GM18498 (cell line): ENCODE data around the gene CDH7.

Experiments
- ATAC-seq: cut with Tn5 transposase; IDR thresholded peaks from one replicate; pipeline ENCODE4 v1.9.1; 2021; ENCODE audit warnings: mild to moderate bottlenecking, moderate library complexity; ENCODE audit not compliant: unreplicated experiment

Gene CDH7

GRCh38 chr18:65750389-65751154 is at the start of gene CDH7:
TSS of gene CDH7 (plus strand) at chr18:65751012. CDS start at chr18:65762843, 11,831 bp downstream.
- no peak for ATAC-seq

- ATAC-seq, result no peak
These were observed 46.8 kb upstream of the CDH7 start for GRCh38 chr18:65704046-65704445.

GRCh38 chr18:65706646-65707045 is 44.2 kb upstream of the CDH7 start:
- ATAC-seq, result no peak

- no peak for ATAC-seq
These were observed 39.3 kb upstream of the CDH7 start for GRCh38 chr18:65711493-65711892.

- ATAC-seq, result no peak
These were observed 29.2 kb upstream of the CDH7 start for GRCh38 chr18:65721619-65722018.

GRCh38 chr18:65725251-65726050 is 25.4 kb upstream of the CDH7 start:
- ATAC-seq, result no peak

GRCh38 chr18:65735155-65735554 is 15.7 kb upstream of the CDH7 start:
- ATAC-seq, result no peak

- ATAC-seq, result no peak
These were observed 13.3 kb upstream of the CDH7 start for GRCh38 chr18:65737471-65737955.

GRCh38 chr18:65746936-65747335 is 3.9 kb upstream of the CDH7 start:
- no peak for ATAC-seq

- ATAC-seq, result no peak
These were observed 2.5 kb upstream of the CDH7 start for GRCh38 chr18:65748321-65748720.

GRCh38 chr18:65749841-65750240 is 971 bp upstream of the CDH7 start:
- no peak for ATAC-seq

GRCh38 chr18:65751155-65752085 is 608 bp downstream of the CDH7 start:
- ATAC-seq, result no peak

- ATAC-seq, result no peak
These were observed 2.0 kb downstream of the CDH7 start for GRCh38 chr18:65752625-65753325.

- ATAC-seq, result peak; percentile 46
These were observed 2.7 kb downstream of the CDH7 start for GRCh38 chr18:65753520-65753919.

- no peak for ATAC-seq
These were observed 3.3 kb downstream of the CDH7 start for GRCh38 chr18:65754121-65754520.

GRCh38 chr18:65755616-65756015 is 4.8 kb downstream of the CDH7 start:
- no peak for ATAC-seq

GRCh38 chr18:65760457-65760856 is 9.6 kb downstream of the CDH7 start:
- ATAC-seq, result no peak

- ATAC-seq, result no peak
These were observed 11.0 kb downstream of the CDH7 start for GRCh38 chr18:65761636-65762295.

- no peak for ATAC-seq
These were observed 11.7 kb downstream of the CDH7 start for GRCh38 chr18:65762556-65762955.

- no peak for ATAC-seq
These were observed 16.6 kb downstream of the CDH7 start for GRCh38 chr18:65767406-65767805.
